ENCODE data around the gene CTF1. TPM values are rescaled to one million over a fixed set of nuclear protein-coding genes. Genes with fewer than 3 reads are reported as not detected.

Gene CTF1
- total RNA-seq, 1 donor from 2014 or later: 0.41 TPM

- FAIRE-seq (no peak), DNase-seq (ENCODE audit: low spot score in 2 of 2) (peak; percentile 57 to 59)
Measured at GRCh38 chr16:30903596-30903995, 7.2 kb downstream of the CTF1 start.

- DNase-seq (ENCODE audit: low spot score in 2 of 2) (no peak), FAIRE-seq (no peak)
Measured at GRCh38 chr16:30904114-30904780, 7.8 kb downstream of the CTF1 start.

- FAIRE-seq: no peak
- no peak for DNase-seq (ENCODE audit: low spot score in 2 of 2)
Measured at GRCh38 chr16:30907064-30907463, 10.7 kb downstream of the CTF1 start.

- FAIRE-seq (no peak), DNase-seq (ENCODE audit: low spot score in 2 of 2) (no peak)
Measured at GRCh38 chr16:30910427-30911029, 14.1 kb downstream of the CTF1 start.

GRCh38 chr16:30912794-30913412 lies 16.5 kb downstream of the CTF1 start:
- DNase-seq (ENCODE audit: low spot score in 2 of 2) (no peak), FAIRE-seq (no peak)

- DNase-seq (ENCODE audit: low spot score in 2 of 2): no peak
- FAIRE-seq: no peak
Measured at GRCh38 chr16:30914830-30915229, 18.4 kb downstream of the CTF1 start.

GRCh38 chr16:30918614-30919013 lies 22.2 kb downstream of the CTF1 start:
- DNase-seq (ENCODE audit: low spot score in 2 of 2) (no peak), FAIRE-seq (no peak)

GRCh38 chr16:30920891-30921290 lies 24.5 kb downstream of the CTF1 start:
- FAIRE-seq (no peak), DNase-seq (ENCODE audit: low spot score in 2 of 2) (no peak)

- FAIRE-seq (no peak), DNase-seq (ENCODE audit: low spot score in 2 of 2) (no peak)
Measured at GRCh38 chr16:30921459-30921747, 25.0 kb downstream of the CTF1 start.

- DNase-seq (ENCODE audit: low spot score in 2 of 2): peak; percentile 63 to 74
- FAIRE-seq: no peak
Measured at GRCh38 chr16:30921748-30922419, 25.5 kb downstream of the CTF1 start.

- DNase-seq (ENCODE audit: low spot score in 2 of 2): peak; percentile 92
- peak; percentile 98 for FAIRE-seq
Measured at GRCh38 chr16:30922420-30922959, 26.1 kb downstream of the CTF1 start.

- FAIRE-seq: peak; percentile 71
- peak; percentile 95 to 97 for DNase-seq (ENCODE audit: low spot score in 2 of 2)
Measured at GRCh38 chr16:30922960-30923535, 26.6 kb downstream of the CTF1 start.

- FAIRE-seq (no peak), DNase-seq (ENCODE audit: low spot score in 2 of 2) (peak in 1 of 2 donors; percentile 40)
Measured at GRCh38 chr16:30923554-30924075, 27.2 kb downstream of the CTF1 start, which contains the start of gene FBXL19. Gene FBXL19, plus strand, starts transcription at chr16:30923572. Its CDS starts 2,183 bp downstream, at chr16:30925755.

- peak in 1 of 2 donors; percentile 42 for DNase-seq (ENCODE audit: low spot score in 2 of 2)
Measured at GRCh38 chr16:30924076-30924912, 27.9 kb downstream of the CTF1 start.

GRCh38 chr16:30924913-30925631 lies 28.7 kb downstream of the CTF1 start:
- FAIRE-seq (no peak), DNase-seq (ENCODE audit: low spot score in 2 of 2) (no peak)

More at GRCh38 chr16:30924076-30924912, 27.9 kb downstream of the CTF1 start:
- FAIRE-seq: no peak

GRCh38 chr16:30925632-30925987 lies 29.2 kb downstream of the CTF1 start:
- no peak for FAIRE-seq

GRCh38 chr16:30925995-30926811 lies 29.8 kb downstream of the CTF1 start:
- FAIRE-seq (no peak), DNase-seq (ENCODE audit: low spot score in 2 of 2) (no peak)

More at GRCh38 chr16:30925632-30925987, 29.2 kb downstream of the CTF1 start:
- DNase-seq (ENCODE audit: low spot score in 2 of 2): no peak
